GM21529 (cell line): Measurements from ENCODE around the gene CYP2C18.
"Not testable (repeated sequence)": the region's sequence is repeated elsewhere in the genome, so short reads cannot be mapped to it uniquely, and the experiment has no call there.

Experiments
- ATAC-seq: cut with Tn5 transposase; IDR thresholded peaks from one replicate; pipeline ENCODE4 v1.9.1; 2021; ENCODE audit not compliant: unreplicated experiment

Gene CYP2C18

GRCh38 chr10:94683214-94684054, at the start of gene CYP2C18:
TSS of gene CYP2C18 (plus strand) at chr10:94683729. CDS start at chr10:94683820, 91 bp downstream.
- no peak for ATAC-seq

DNA sequence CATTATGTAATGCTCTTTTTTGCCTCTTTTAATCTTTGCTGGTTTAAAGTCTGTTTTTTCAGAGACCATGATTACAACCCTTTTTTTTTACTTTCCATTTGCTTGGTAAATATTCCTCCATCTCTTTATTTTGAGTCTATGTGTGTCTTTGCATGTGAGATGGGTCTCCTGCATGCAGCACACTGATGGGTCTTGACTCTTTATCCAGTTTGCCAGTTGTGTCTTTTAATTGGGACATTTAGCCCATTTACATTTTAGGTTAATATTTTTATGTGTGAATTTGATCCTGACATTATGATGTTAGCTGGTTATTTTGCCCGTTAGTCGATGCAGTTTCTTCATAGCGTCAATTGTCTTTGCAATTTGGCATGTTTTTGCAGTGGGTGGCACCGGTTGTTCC, 45.4 kb upstream of the CYP2C18 start:
- not testable (repeated sequence) for ATAC-seq

- ATAC-seq: no peak
These were observed 43.6 kb upstream of the CYP2C18 start for GRCh38 chr10:94639902-94640301.

- no peak for ATAC-seq
These were observed 43.0 kb upstream of the CYP2C18 start for GRCh38 chr10:94640562-94640961.

GRCh38 chr10:94641480-94641879, 42.0 kb upstream of the CYP2C18 start:
- no peak for ATAC-seq

- no peak for ATAC-seq
These were observed 39.2 kb upstream of the CYP2C18 start for GRCh38 chr10:94644352-94644751.

- peak; percentile 78 for ATAC-seq
These were observed 38.2 kb upstream of the CYP2C18 start for GRCh38 chr10:94645285-94645684.

- ATAC-seq: not testable (repeated sequence)
These were observed 28.3 kb upstream of the CYP2C18 start for GRCh38 chr10:94655201-94655600.

- not testable (repeated sequence) for ATAC-seq
These were observed 20.5 kb upstream of the CYP2C18 start for GRCh38 chr10:94663061-94663460.

DNA sequence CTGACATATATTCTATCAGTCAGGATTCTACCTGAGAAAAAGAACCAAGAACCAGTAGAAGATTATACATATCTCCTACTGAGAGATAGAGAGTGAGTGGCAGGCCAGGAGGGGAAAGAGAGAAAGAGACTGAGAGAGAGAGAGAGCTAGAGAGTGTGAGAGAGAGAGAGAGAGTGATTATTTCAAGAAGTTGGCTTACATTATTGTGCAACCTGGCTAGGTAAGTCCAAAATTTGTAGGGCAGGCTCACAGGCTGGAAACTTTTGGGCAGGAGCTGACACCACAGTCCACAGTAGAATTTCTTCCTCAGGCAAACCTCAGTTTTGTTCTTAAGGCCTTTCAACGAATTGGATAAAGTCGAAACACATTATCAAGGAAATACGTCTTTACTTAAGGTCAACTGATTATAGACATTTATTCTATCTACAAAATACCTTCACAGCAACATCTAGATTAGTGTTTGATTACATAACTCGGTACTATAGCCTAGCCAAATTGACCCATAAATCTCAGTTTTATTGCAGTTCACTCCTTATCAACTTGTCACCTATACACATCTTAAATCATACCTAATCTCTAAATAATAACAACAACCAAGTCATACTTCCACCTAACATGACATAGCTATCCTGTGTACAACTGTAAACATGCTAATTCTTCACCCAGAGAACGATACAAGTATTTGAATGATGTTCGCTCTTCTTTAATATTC, 17.0 kb upstream of the CYP2C18 start:
- no peak for ATAC-seq

DNA sequence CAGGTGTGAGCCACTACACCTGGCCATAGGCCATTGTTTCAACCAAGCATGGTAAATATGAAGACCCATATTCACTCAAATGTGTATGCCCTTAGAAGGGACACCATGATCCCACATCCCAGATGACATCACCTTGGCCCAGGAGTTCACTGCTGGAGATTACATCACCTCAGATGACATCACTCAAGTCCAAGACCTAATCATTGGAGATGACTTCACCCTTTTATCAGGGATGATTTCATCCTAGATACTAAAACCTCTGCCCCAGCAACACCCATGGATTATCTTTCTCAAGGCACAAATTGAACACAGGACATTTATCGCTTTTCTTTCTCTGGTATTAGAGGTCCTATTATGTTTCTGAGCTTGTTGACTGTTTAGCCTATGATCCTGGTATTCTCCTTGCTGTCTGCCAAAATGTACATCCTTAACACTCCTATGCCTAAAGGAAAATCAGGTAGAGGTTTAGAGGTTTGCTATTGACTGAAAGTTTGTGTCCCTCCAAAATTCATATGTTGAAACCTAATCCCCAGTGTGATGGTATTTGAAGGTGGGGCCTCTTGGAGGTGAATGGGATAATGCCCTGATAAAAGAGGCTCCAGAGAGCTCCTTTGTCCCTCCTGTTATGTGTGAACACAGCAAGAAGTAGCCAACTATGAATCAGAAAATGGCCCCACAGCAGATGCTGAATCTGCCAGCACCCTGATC, 9.8 kb upstream of the CYP2C18 start:
- no peak for ATAC-seq

GRCh38 chr10:94676496-94676895, 7.0 kb upstream of the CYP2C18 start:
- ATAC-seq: no peak

DNA sequence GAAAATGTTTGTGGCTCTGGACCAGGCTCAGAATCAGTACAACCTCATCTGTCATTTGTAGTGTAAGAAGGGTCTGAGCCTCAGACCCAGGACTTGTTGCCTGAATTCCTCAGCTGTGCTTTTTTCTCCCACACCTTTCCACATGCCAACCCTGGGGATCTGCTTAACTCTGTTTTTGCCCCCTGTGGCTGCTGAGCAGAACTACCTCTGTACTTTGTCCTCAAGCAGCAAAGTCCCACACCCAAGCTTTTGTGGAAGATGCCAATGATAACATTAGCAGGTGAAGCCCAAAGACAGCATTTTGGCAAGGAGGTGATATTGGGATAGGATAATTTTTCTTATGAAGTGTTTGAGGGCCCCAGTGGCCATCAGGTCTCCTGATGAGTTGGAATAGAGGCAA, 5.8 kb upstream of the CYP2C18 start:
- ATAC-seq: no peak

DNA sequence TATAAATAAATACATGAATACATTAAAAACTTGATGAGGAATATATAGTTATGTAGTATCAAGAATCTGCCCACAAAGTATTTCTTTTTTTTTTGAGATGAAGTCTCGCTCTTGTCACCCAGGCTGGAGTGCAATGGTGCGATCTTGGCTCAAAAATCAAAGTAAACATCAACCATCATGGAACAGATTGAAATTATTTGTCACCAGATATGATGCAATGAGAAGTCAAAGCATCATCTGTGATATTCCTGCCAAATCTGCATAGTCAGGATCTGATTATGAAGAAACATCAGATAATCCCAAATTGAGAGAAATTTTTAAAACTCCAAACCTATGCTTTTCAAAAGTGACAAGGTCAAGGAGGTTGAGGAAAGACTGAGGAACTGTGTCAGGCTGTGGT, 5.1 kb upstream of the CYP2C18 start:
- no peak for ATAC-seq

DNA sequence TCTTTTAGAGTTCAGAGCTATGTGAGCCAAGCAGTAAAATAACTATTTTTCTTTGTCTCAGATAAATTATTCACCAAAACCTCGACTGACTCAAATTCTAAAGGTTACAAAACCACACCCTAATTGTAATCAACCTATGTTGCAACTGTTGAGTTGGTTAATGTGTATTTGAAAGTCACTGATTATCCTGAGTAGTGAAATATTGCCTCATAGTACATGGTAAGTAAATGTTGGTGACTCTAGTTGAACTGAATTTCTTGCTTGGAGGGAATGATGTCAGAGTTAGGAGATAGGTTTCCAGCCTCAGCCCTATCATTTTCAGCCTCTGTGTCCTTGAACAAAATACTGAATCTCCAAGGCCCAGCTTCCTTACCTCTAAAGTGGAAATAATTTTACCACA, 3.0 kb upstream of the CYP2C18 start:
- peak; percentile 55 for ATAC-seq

GRCh38 chr10:94682636-94683035, 893 bp upstream of the CYP2C18 start:
- ATAC-seq: not testable (repeated sequence)

- ATAC-seq: no peak
These were observed 4.2 kb downstream of the CYP2C18 start for GRCh38 chr10:94687625-94688248.

DNA sequence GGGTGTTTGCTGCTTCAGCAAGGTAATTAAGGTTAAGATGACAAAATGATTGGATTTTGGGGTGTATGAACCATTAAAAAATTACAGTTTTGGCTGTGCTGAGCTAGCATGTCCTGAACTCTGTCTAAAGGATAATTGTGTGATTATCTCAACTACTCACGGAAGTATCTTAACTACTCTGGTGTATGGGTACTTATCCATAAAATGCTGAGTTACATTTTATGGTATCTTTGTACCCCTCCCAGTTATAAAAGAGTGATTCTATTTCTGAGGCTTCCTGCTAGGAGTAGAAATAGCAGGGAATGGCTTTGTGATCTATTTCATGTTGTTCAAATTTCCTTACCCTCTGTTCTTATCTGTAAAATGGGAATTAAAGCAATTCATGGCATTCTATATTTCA, 22.6 kb downstream of the CYP2C18 start:
- no peak for ATAC-seq

GRCh38 chr10:94710578-94710977, 27.0 kb downstream of the CYP2C18 start:
- ATAC-seq: no peak

DNA sequence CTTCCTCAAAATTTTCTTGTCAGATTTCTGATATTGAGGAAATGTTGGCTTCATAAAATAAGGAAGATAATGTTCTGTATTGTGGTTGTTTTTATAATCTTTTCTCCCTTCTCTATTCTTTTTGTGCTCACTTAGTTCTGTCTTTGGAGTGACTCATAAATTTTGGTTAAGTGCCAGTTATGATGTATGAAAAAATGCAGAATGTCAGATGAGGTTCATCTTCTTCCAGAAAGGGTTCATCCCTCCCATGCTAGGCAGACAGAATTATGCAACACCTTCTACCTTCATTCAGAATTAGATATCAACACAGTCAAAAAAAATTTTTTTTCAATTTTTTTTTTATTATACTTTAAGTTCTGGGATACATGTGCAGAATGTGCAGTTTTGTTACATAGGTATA, 42.3 kb downstream of the CYP2C18 start:
- no peak for ATAC-seq

DNA sequence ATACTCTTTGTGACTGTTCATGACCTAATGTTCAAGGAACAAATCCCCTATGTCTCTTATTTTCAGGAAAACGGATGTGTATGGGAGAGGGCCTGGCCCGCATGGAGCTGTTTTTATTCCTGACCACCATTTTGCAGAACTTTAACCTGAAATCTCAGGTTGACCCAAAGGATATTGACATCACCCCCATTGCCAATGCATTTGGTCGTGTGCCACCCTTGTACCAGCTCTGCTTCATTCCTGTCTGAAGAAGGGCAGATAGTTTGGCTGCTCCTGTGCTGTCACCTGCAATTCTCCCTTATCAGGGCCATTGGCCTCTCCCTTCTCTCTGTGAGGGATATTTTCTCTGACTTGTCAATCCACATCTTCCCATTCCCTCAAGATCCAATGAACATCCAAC, 51.7 kb downstream of the CYP2C18 start:
- ATAC-seq: no peak
